Stimulated activated naive B cell treated with anti-CD40 and anti-IgM and Interleukin-4, amounts not matched to agents 10 μg/mL and 1 μg/mL and 100 μg/mL, for 72 hours (primary cell): ENCODE measurements around the gene ABLIM3.
A peak's percentile ranks its signal among the peaks of the same experiment; 100 is the strongest.
"Not testable (repeated sequence)": the region's sequence is repeated elsewhere in the genome, so short reads cannot be mapped to it uniquely, and the experiment has no call there.

ENCODE experiments used
- ATAC-seq, 2 donors: fragments of 150-1000 bp; cut with Tn5 transposase; replicated peaks; 2 replicates each; pipeline ENCODE4 v1.10.0; 2021; ENCODE audit warnings: moderate library complexity in 1 of 2
- DNase-seq: peaks from one replicate; pipeline ENCODE4 v3.0.0; 2021
- H3K27ac Mint-ChIP-seq: one replicate; pipeline ENCODE4 v1.8.0; 2022; ENCODE audit warnings: mild to moderate bottlenecking, mixed read lengths
- H3K27me3 Mint-ChIP-seq, 2 donors: one replicate each; pipeline ENCODE4 v1.8.0; 2022; ENCODE audit warnings: mixed read lengths in 2 of 2
- H3K36me3 Mint-ChIP-seq, 2 donors: one replicate each; pipeline ENCODE4 v1.8.0; 2022; ENCODE audit warnings: mixed read lengths in 2 of 2, mild to moderate bottlenecking in 1 of 2
- H3K4me1 Mint-ChIP-seq, 2 donors: one replicate each; pipeline ENCODE4 v1.8.0; 2022; ENCODE audit warnings: mixed read lengths in 2 of 2, mild to moderate bottlenecking in 1 of 2
- H3K4me3 Mint-ChIP-seq, 2 donors: one replicate each; pipeline ENCODE4 v1.8.0; 2022; ENCODE audit warnings: mild to moderate bottlenecking in 2 of 2, mixed read lengths in 2 of 2, moderate library complexity in 1 of 2
- H3K9me3 Mint-ChIP-seq, 2 donors: one replicate each; pipeline ENCODE4 v1.8.0; 2022; ENCODE audit warnings: mixed read lengths in 2 of 2, mild to moderate bottlenecking in 1 of 2

The ABLIM3 gene

GRCh38 chr5:149267241-149267973 lies 126.1 kb downstream of the ABLIM3 start:
- Mint-ChIP-seq H3K27me3 (peaks cover 36 to 41% of the 10 kb centered on the region in 2 donors), H3K27ac (no peak overlapping the region), H3K4me3 (no peak overlapping the region), H3K9me3 (peaks cover 10 to 16% of the 10 kb centered on the region in 2 donors), H3K36me3 (peaks cover 14 to 15% of the 10 kb centered on the region in 2 donors), H3K4me1 (peaks cover 10 to 19% of the 10 kb centered on the region in 2 donors)
- DNase-seq (no peak), ATAC-seq (no peak)

- no peak for DNase-seq
- H3K36me3 Mint-ChIP-seq = peaks cover 14 to 15% of the 10 kb centered on the region in 2 donors
- peaks cover 49 to 57% of the 10 kb centered on the region in 2 donors for H3K27me3 Mint-ChIP-seq
- peaks cover 11 to 22% of the 10 kb centered on the region in 2 donors for H3K4me1 Mint-ChIP-seq
- H3K9me3 Mint-ChIP-seq = peaks cover 10 to 16% of the 10 kb centered on the region in 2 donors
- H3K27ac Mint-ChIP-seq = no peak overlapping the region
- H3K4me3 Mint-ChIP-seq = no peak overlapping the region
- peak; percentile 51 to 61 for ATAC-seq
Measured at GRCh38 chr5:149268928-149269557, 127.8 kb downstream of the ABLIM3 start.

- DNase-seq (no peak), ATAC-seq (no peak)
- peaks cover 6 to 14% of the 10 kb centered on the region in 2 donors for H3K4me1 Mint-ChIP-seq
- H3K4me3 Mint-ChIP-seq = peak overlapping the region; percentile 76 to 82
- H3K9me3 Mint-ChIP-seq = peaks cover 10 to 12% of the 10 kb centered on the region in 2 donors
- peaks cover 51 to 58% of the 10 kb centered on the region in 2 donors for H3K27me3 Mint-ChIP-seq
- peak overlapping the region; percentile 62 for H3K27ac Mint-ChIP-seq
- peaks cover 14 to 15% of the 10 kb centered on the region in 2 donors for H3K36me3 Mint-ChIP-seq
Measured at GRCh38 chr5:149271195-149271715, 130.0 kb downstream of the ABLIM3 start.

- peak within 1 kb of the TSS; percentile 87 to 88 for H3K4me3 Mint-ChIP-seq
- peaks cover 10 to 12% of the 10 kb centered on the region in 2 donors for H3K9me3 Mint-ChIP-seq
- DNase-seq (peak; percentile 38), ATAC-seq (peak; percentile 72 to 78)
- H3K4me1 Mint-ChIP-seq = peaks cover 6 to 14% of the 10 kb centered on the region in 2 donors
- H3K27me3 Mint-ChIP-seq = peaks cover 55 to 61% of the 10 kb centered on the region in 2 donors
- peak within 1 kb of the TSS; percentile 76 for H3K27ac Mint-ChIP-seq
- H3K36me3 Mint-ChIP-seq = peaks cover 14 to 15% of the 10 kb centered on the region in 2 donors
Measured at GRCh38 chr5:149271716-149272563, 130.6 kb downstream of the ABLIM3 start, which contains the start of gene AFAP1L1. TSS of gene AFAP1L1 (plus strand) at chr5:149271859. CDS start at chr5:149271969, 110 bp downstream.

- H3K27ac Mint-ChIP-seq, ATAC-seq, H3K9me3 Mint-ChIP-seq, DNase-seq, H3K4me3 Mint-ChIP-seq: not testable (repeated sequence)
- H3K36me3 Mint-ChIP-seq = peaks cover 12 to 14% of the 10 kb centered on the region in 2 donors
- peaks cover 6 to 14% of the 10 kb centered on the region in 2 donors for H3K4me1 Mint-ChIP-seq
- peaks cover 61 to 63% of the 10 kb centered on the region in 2 donors for H3K27me3 Mint-ChIP-seq
Measured at GRCh38 chr5:149272781-149273180, 131.5 kb downstream of the ABLIM3 start.

GRCh38 chr5:149273237-149273636 lies 131.9 kb downstream of the ABLIM3 start:
- Mint-ChIP-seq H3K4me1 (peaks cover 6 to 14% of the 10 kb centered on the region in 2 donors), H3K9me3 (peaks cover 5 to 6% of the 10 kb centered on the region in 2 donors), H3K27me3 (peaks cover 62 to 63% of the 10 kb centered on the region in 2 donors), H3K27ac (no peak overlapping the region), H3K4me3 (no peak overlapping the region), H3K36me3 (peaks cover 8 to 9% of the 10 kb centered on the region in 2 donors)
- ATAC-seq (no peak), DNase-seq (no peak)

- DNase-seq (no peak), ATAC-seq (no peak)
- Mint-ChIP-seq H3K36me3 (peaks cover 4 to 5% of the 10 kb centered on the region in 2 donors), H3K27me3 (peaks cover 62 to 65% of the 10 kb centered on the region in 2 donors), H3K4me3 (no peak overlapping the region), H3K4me1 (peaks cover 6 to 14% of the 10 kb centered on the region in 2 donors), H3K9me3 (peaks cover 0 to 4% of the 10 kb centered on the region in 2 donors), H3K27ac (no peak overlapping the region)
Measured at GRCh38 chr5:149273950-149274349, 132.7 kb downstream of the ABLIM3 start.

GRCh38 chr5:149274939-149275338 lies 133.6 kb downstream of the ABLIM3 start:
- peaks cover 2 to 4% of the 10 kb centered on the region in 2 donors for H3K36me3 Mint-ChIP-seq
- H3K27ac Mint-ChIP-seq = no peak overlapping the region
- H3K4me1 Mint-ChIP-seq = peaks cover 6 to 14% of the 10 kb centered on the region in 2 donors
- DNase-seq = no peak
- H3K4me3 Mint-ChIP-seq = no peak overlapping the region
- H3K9me3 Mint-ChIP-seq = peaks cover 0 to 2% of the 10 kb centered on the region in 2 donors
- H3K27me3 Mint-ChIP-seq = peaks cover 62 to 66% of the 10 kb centered on the region in 2 donors
- ATAC-seq = no peak

- H3K27me3 Mint-ChIP-seq = peaks cover 55 to 57% of the 10 kb centered on the region in 2 donors
- H3K27ac Mint-ChIP-seq = no peak overlapping the region
- H3K4me1 Mint-ChIP-seq = no peaks in the 10 kb centered on the region
- peaks cover 0 to 2% of the 10 kb centered on the region in 2 donors for H3K9me3 Mint-ChIP-seq
- ATAC-seq (no peak), DNase-seq (no peak)
- H3K36me3 Mint-ChIP-seq = no peaks in the 10 kb centered on the region
- H3K4me3 Mint-ChIP-seq = no peak overlapping the region
Measured at GRCh38 chr5:149277801-149278200, 136.5 kb downstream of the ABLIM3 start.

GRCh38 chr5:149278451-149279210 lies 137.3 kb downstream of the ABLIM3 start:
- Mint-ChIP-seq H3K4me3 (no peak overlapping the region), H3K27ac (no peak overlapping the region), H3K4me1 (no peaks in the 10 kb centered on the region), H3K9me3 (peaks cover 0 to 2% of the 10 kb centered on the region in 2 donors), H3K27me3 (peaks cover 47 to 49% of the 10 kb centered on the region in 2 donors), H3K36me3 (no peaks in the 10 kb centered on the region)
- ATAC-seq (no peak), DNase-seq (no peak)

- ATAC-seq (no peak), DNase-seq (no peak)
- no peaks in the 10 kb centered on the region for H3K36me3 Mint-ChIP-seq
- H3K27ac Mint-ChIP-seq = no peak overlapping the region
- no peaks in the 10 kb centered on the region for H3K4me1 Mint-ChIP-seq
- H3K4me3 Mint-ChIP-seq = no peak overlapping the region
- peaks cover 43 to 45% of the 10 kb centered on the region in 2 donors for H3K27me3 Mint-ChIP-seq
- H3K9me3 Mint-ChIP-seq = peaks cover 0 to 2% of the 10 kb centered on the region in 2 donors
Measured at GRCh38 chr5:149279661-149280060, 138.4 kb downstream of the ABLIM3 start.

GRCh38 chr5:149280124-149280523 lies 138.8 kb downstream of the ABLIM3 start:
- ATAC-seq (no peak), DNase-seq (no peak)
- peaks cover 0 to 2% of the 10 kb centered on the region in 2 donors for H3K9me3 Mint-ChIP-seq
- no peaks in the 10 kb centered on the region for H3K4me1 Mint-ChIP-seq
- no peak overlapping the region for H3K4me3 Mint-ChIP-seq
- no peaks in the 10 kb centered on the region for H3K36me3 Mint-ChIP-seq
- no peak overlapping the region for H3K27ac Mint-ChIP-seq
- H3K27me3 Mint-ChIP-seq = peaks cover 43 to 45% of the 10 kb centered on the region in 2 donors

- ATAC-seq (no peak), DNase-seq (no peak)
- Mint-ChIP-seq H3K27ac (no peak overlapping the region), H3K36me3 (no peaks in the 10 kb centered on the region), H3K4me1 (no peaks in the 10 kb centered on the region), H3K4me3 (no peak overlapping the region), H3K27me3 (peaks cover 37 to 40% of the 10 kb centered on the region in 2 donors), H3K9me3 (peaks cover 0 to 2% of the 10 kb centered on the region in 2 donors)
Measured at GRCh38 chr5:149280802-149281201, 139.5 kb downstream of the ABLIM3 start.
